ENCODE measurements around the gene QRFPR. TPM values are rescaled to one million over a fixed set of nuclear protein-coding genes. Genes with fewer than 3 reads are reported as not detected.

The QRFPR gene
- total and polyA plus RNA-seq, 2 of the 4 experiments (the other 2 are of a cell fraction), result not detected

DNA sequence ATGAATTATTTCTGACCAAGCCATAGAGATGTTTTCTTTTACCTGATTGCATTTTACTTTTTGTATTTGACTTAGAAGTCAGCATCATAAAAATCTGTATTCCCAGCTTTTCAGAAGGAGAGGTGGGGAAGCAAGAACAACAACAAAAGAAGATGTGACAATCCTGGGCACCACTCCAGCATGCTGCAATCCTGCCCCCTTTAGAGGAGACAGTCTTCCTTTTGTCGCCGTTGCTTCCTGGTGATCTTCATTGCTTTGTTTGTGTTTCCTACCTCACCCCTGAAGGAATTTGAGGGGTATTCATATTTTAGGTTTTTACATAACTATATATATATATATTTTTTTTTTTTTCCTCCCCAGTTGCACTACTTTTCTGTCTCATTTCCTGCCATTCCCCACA lies 3.7 kb downstream of the QRFPR start:
- in situ Hi-C loops (cut with MboI; ENCODE audit: low sequenced_read_pairs) (no loop called here), dilution Hi-C loops (cut with HindIII; ENCODE audit: low sequenced_read_pairs, unreplicated experiment) (no loop called here), intact Hi-C loops (cut with micrococcal nuclease) (loop anchor here (10.0 kb wide), 1 partner anchor 448 kb away; the partner anchor contains the start of gene CCNA2)
- Histone ChIP-seq H3K36me3 (ENCODE audit: control insufficient read depth, insufficient read depth, low read length) (no peaks in the 10 kb centered on the region), H2AK9ac (replicated peaks; ENCODE audit: low read depth, low read length, poor library complexity) (no peak overlapping the region), H4K5ac (ENCODE audit: low read depth, low read length) (no peak overlapping the region), H4K91ac (ENCODE audit: insufficient read depth, low read depth, low read length) (no peak overlapping the region), H3K9me3 (ENCODE audit: control insufficient read depth, insufficient read depth, low read length) (no peaks in the 10 kb centered on the region), H3K14ac (replicated peaks; ENCODE audit: low read depth, low read length) (no peak overlapping the region), H3K9me1 (ENCODE audit: insufficient read depth, low read length) (no peaks in the 10 kb centered on the region), H2BK120ac (ENCODE audit: low read depth, low read length) (no peak overlapping the region), H3K4ac (ENCODE audit: low read depth, low read length) (no peak overlapping the region), H3K4me1 (ENCODE audit: control insufficient read depth, insufficient read depth, low read length) (no peaks in the 10 kb centered on the region), H4K8ac (ENCODE audit: low read depth in 2 of 2, low read length in 2 of 2) (no peak overlapping the region), H2BK15ac (ENCODE audit: low read depth, low read length) (no peak overlapping the region), H3K18ac (ENCODE audit: low read depth, low read length) (no peak overlapping the region), H2AFZ (replicated peaks; ENCODE audit: low read length, poor library complexity) (no peak overlapping the region), H4K20me1 (ENCODE audit: insufficient read depth, low read length) (no peaks in the 10 kb centered on the region), H3K27me3 (ENCODE audit: control insufficient read depth, insufficient read depth, low read length) (peaks cover 17% of the 10 kb centered on the region), H3K4me3 (ENCODE audit: insufficient read depth, low read depth, low read length) (no peak overlapping the region), H3K27ac (ENCODE audit: insufficient read depth, low read length) (no peak overlapping the region), H3K9ac (ENCODE audit: low read depth, low read length) (no peak overlapping the region), H3K79me1 (ENCODE audit: low read depth in 1 of 2, low read length in 2 of 2) (no peaks in the 10 kb centered on the region), H2AK5ac (ENCODE audit: low read depth, low read length) (no peak overlapping the region), H2BK5ac (ENCODE audit: low read depth, low read length, poor library complexity, severe bottlenecking) (no peak overlapping the region), H3K23ac (ENCODE audit: low read depth, low read length) (no peak overlapping the region), H2BK20ac (ENCODE audit: low read depth, low read length) (no peak overlapping the region), H3K56ac (ENCODE audit: extremely low read depth, insufficient read depth, low read length) (no peak overlapping the region), H3K4me2 (ENCODE audit: low read depth, low read length) (no peak overlapping the region)
- TF ChIP-seq CEBPB (IDR thresholded peaks at IDR 0.05; ENCODE audit: low read depth, low read length) (no peak), RAD21 (IDR thresholded peaks at IDR 0.05; ENCODE audit: low read length) (no peak), CHD1 (IDR thresholded peaks at IDR 0.05; ENCODE audit: low read depth, low read length) (no peak), NFE2L2 (IDR thresholded peaks at IDR 0.05; ENCODE audit: low read depth, low read length) (no peak), RFX5 (IDR thresholded peaks at IDR 0.05; ENCODE audit: low read depth, low read length) (no peak), SMC3 (IDR thresholded peaks at IDR 0.05; ENCODE audit: low read depth, low read length) (no peak), MXI1 (IDR thresholded peaks at IDR 0.05; ENCODE audit: borderline replicate concordance, low read depth, low read length) (no peak), RCOR1 (IDR thresholded peaks at IDR 0.05; ENCODE audit: insufficient replicate concordance, low read length) (no peak), BHLHE40 (IDR thresholded peaks at IDR 0.05; ENCODE audit: low read depth, low read length) (no peak), FOS (IDR thresholded peaks at IDR 0.05; ENCODE audit: low read depth, low read length) (no peak)
- TF ChIP-seq, protein P1, sequence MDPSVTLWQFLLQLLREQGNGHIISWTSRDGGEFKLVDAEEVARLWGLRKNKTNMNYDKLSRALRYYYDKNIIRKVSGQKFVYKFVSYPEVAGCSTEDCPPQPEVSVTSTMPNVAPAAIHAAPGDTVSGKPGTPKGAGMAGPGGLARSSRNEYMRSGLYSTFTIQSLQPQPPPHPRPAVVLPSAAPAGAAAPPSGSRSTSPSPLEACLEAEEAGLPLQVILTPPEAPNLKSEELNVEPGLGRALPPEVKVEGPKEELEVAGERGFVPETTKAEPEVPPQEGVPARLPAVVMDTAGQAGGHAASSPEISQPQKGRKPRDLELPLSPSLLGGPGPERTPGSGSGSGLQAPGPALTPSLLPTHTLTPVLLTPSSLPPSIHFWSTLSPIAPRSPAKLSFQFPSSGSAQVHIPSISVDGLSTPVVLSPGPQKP (IDR thresholded peaks at IDR 0.05; ENCODE audit: borderline replicate concordance, low read depth, low read length), result no peak
- CTCF ChIA-PET, result no interaction called here
- no CpG with 5 or more reads among the region's 2 CpGs for WGBS, 2 experiments (ENCODE audit: extremely low coverage in 2 of 2, insufficient read length in 1 of 2)
- POLR2A ChIA-PET (ENCODE audit: unreplicated experiment), result no interaction called here
- BruUV-seq (replicated peaks), result no TSS peak
- ATAC-seq (ENCODE audit: low read depth) (no peak), DNase-seq (no peak)

Measured in IMR-90 (cell line).